Measurements from ENCODE around the gene N4BP2. TPM values are rescaled to one million over a fixed set of nuclear protein-coding genes. Genes with fewer than 3 reads are reported as not detected.

N4BP2 gene
- total RNA-seq, 1 experiment from 2014 or later = 3.9 TPM

- H3K4me2 ChIP-seq (ENCODE audit: low read length) = no peak overlapping the region
- H3K27me3 ChIP-seq (ENCODE audit: low read length) = no peaks in the 10 kb centered on the region
- no peak overlapping the region for H3K9ac ChIP-seq (ENCODE audit: low read length)
- H3K79me2 ChIP-seq (ENCODE audit: low read length) = no peaks in the 10 kb centered on the region
- H3F3A ChIP-seq (ENCODE audit: low read length, unreplicated experiment) = no peaks in the 10 kb centered on the region
- ChIA-PET POLR2A (ENCODE audit: unreplicated experiment) (no interaction called here), CTCF (no interaction called here)
- no peak overlapping the region for H3K27ac ChIP-seq (ENCODE audit: low read length)
- H3K9me3 ChIP-seq (ENCODE audit: low read length) = no peaks in the 10 kb centered on the region
- no peaks in the 10 kb centered on the region for H4K20me1 ChIP-seq (ENCODE audit: low read length)
- H3K36me3 ChIP-seq (ENCODE audit: low read depth, low read length) = no peaks in the 10 kb centered on the region
- H3K4me1 ChIP-seq (ENCODE audit: insufficient read depth, low read length) = peaks cover 5% of the 10 kb centered on the region; the same call in 1 of the 2 replicates
- intact Hi-C loops (cut with micrococcal nuclease) = no loop called here
- H2AFZ ChIP-seq (ENCODE audit: low read length) = no peak overlapping the region
- TF ChIP-seq EZH2phosphoT487 (IDR thresholded peaks at IDR 0.05; ENCODE audit: borderline replicate concordance, low read length) (no peak), EZH2 (IDR thresholded peaks at IDR 0.05; ENCODE audit: low read length, unreplicated experiment) (no peak), CTCF (conservative IDR thresholded peaks at IDR 0.05; ENCODE audit: low read depth, low read length) (no peak)
- no peak for ATAC-seq
- no peak for DNase-seq
- H3K4me3 ChIP-seq (ENCODE audit: low read length) = no peak overlapping the region
- no peaks in the 10 kb centered on the region for H3K9me2 ChIP-seq (replicated peaks; ENCODE audit: low read length)
- no TSS peak for BruUV-seq (replicated peaks)
Observed at GRCh38 chr4:40043786-40044185, 12.9 kb upstream of the N4BP2 start.

GRCh38 chr4:40046311-40046980 lies 10.2 kb upstream of the N4BP2 start:
- peaks cover 5% of the 10 kb centered on the region; the same call in 1 of the 2 replicates for H3K4me1 ChIP-seq (ENCODE audit: insufficient read depth, low read length)
- no peak overlapping the region for H3K4me3 ChIP-seq (ENCODE audit: low read length)
- no peaks in the 10 kb centered on the region for H3F3A ChIP-seq (ENCODE audit: low read length, unreplicated experiment)
- peak; percentile 53 for DNase-seq
- BruUV-seq (replicated peaks) = no TSS peak
- peak overlapping the region; percentile 48; the same call in 1 of the 2 replicates for H2AFZ ChIP-seq (ENCODE audit: low read length)
- H3K27ac ChIP-seq (ENCODE audit: low read length) = no peak overlapping the region
- no peaks in the 10 kb centered on the region for H3K9me2 ChIP-seq (replicated peaks; ENCODE audit: low read length)
- no peak overlapping the region for H3K9ac ChIP-seq (ENCODE audit: low read length)
- ChIA-PET CTCF (no interaction called here), POLR2A (ENCODE audit: unreplicated experiment) (interaction anchor here (0.6 kb wide), 1 partner anchor 144 kb away, joined by 4 read pairs; no protein-coding TSS in a partner anchor)
- TF ChIP-seq CTCF (conservative IDR thresholded peaks at IDR 0.05; ENCODE audit: low read depth, low read length) = no peak
- no peak for TF ChIP-seq EZH2 (IDR thresholded peaks at IDR 0.05; ENCODE audit: low read length, unreplicated experiment)
- TF ChIP-seq EZH2phosphoT487 (IDR thresholded peaks at IDR 0.05; ENCODE audit: borderline replicate concordance, low read length) = no peak
- H3K9me3 ChIP-seq (ENCODE audit: low read length) = no peaks in the 10 kb centered on the region
- no peaks in the 10 kb centered on the region for H3K27me3 ChIP-seq (ENCODE audit: low read length)
- intact Hi-C loops (cut with micrococcal nuclease) = no loop called here
- peak; percentile 79 for ATAC-seq
- H3K36me3 ChIP-seq (ENCODE audit: low read depth, low read length) = no peaks in the 10 kb centered on the region
- peak overlapping the region; percentile 36; the same call in 1 of the 2 replicates for H3K4me2 ChIP-seq (ENCODE audit: low read length)
- H3K79me2 ChIP-seq (ENCODE audit: low read length) = no peaks in the 10 kb centered on the region
- no peaks in the 10 kb centered on the region for H4K20me1 ChIP-seq (ENCODE audit: low read length)

- ChIA-PET POLR2A (ENCODE audit: unreplicated experiment) (no interaction called here), CTCF (no interaction called here)
- Histone ChIP-seq H3K4me2 (ENCODE audit: low read length) (no peak overlapping the region), H4K20me1 (ENCODE audit: low read length) (no peaks in the 10 kb centered on the region), H3K4me3 (ENCODE audit: low read length) (no peak overlapping the region), H3K9me2 (replicated peaks; ENCODE audit: low read length) (no peaks in the 10 kb centered on the region), H3K79me2 (ENCODE audit: low read length) (peaks cover 6% of the 10 kb centered on the region), H3K9ac (ENCODE audit: low read length) (no peak overlapping the region), H3K27ac (ENCODE audit: low read length) (no peak overlapping the region), H3K4me1 (ENCODE audit: insufficient read depth, low read length) (peaks cover 14% of the 10 kb centered on the region), H3K9me3 (ENCODE audit: low read length) (no peaks in the 10 kb centered on the region), H3K27me3 (ENCODE audit: low read length) (no peaks in the 10 kb centered on the region), H2AFZ (ENCODE audit: low read length) (no peak overlapping the region), H3K36me3 (ENCODE audit: low read depth, low read length) (no peaks in the 10 kb centered on the region), H3F3A (ENCODE audit: low read length, unreplicated experiment) (no peaks in the 10 kb centered on the region)
- no peak for TF ChIP-seq EZH2phosphoT487 (IDR thresholded peaks at IDR 0.05; ENCODE audit: borderline replicate concordance, low read length)
- TF ChIP-seq EZH2 (IDR thresholded peaks at IDR 0.05; ENCODE audit: low read length, unreplicated experiment) = no peak
- no peak for DNase-seq
- intact Hi-C loops (cut with micrococcal nuclease) = no loop called here
- no peak for ATAC-seq
- no TSS peak for BruUV-seq (replicated peaks)
Observed at GRCh38 chr4:40053161-40053560, 3.5 kb upstream of the N4BP2 start.

All from PC-3 (cell line).